ENCODE data around the gene RNF5.

DNA sequence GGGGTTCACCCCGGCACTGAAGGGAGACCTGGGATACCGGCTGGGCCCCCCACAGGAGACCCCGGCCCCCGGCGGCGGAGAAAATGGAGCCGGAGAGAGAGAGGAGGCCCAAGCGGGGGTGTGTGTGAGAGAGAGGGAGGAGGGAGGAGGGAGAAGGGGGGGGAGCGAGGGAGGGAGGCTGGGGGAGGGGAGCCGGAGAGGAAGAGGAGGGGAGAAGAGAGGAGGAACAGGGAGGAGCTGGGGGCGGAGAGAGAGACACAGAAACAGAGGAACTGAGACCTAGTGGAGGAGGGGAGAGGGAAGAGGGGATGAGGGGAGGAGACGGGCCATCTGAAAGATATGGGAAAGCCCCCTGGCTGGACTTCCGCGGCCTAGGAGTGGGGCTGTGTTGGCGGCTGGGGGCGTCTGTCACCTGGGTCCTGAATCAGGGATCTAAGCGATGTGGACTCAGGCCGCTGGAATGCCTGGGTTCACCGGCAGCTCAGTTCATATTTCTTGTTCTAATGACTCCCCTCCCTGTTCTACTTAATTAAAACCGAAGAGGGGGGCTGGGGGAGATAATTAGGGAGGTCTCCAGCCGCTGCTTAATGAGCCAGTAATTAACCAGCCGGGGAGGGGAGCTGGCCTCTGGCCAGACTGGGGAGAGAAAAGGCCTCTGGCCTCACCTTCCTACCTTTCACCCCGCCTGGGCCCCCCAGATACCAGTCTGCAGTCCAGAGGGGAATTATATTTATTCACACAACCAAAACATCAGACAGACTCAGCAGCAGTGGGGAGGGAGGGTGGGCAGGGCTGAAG is 12.0 kb downstream of the RNF5 start, which contains the start of gene PBX2:
- TF ChIP-seq, protein P1, sequence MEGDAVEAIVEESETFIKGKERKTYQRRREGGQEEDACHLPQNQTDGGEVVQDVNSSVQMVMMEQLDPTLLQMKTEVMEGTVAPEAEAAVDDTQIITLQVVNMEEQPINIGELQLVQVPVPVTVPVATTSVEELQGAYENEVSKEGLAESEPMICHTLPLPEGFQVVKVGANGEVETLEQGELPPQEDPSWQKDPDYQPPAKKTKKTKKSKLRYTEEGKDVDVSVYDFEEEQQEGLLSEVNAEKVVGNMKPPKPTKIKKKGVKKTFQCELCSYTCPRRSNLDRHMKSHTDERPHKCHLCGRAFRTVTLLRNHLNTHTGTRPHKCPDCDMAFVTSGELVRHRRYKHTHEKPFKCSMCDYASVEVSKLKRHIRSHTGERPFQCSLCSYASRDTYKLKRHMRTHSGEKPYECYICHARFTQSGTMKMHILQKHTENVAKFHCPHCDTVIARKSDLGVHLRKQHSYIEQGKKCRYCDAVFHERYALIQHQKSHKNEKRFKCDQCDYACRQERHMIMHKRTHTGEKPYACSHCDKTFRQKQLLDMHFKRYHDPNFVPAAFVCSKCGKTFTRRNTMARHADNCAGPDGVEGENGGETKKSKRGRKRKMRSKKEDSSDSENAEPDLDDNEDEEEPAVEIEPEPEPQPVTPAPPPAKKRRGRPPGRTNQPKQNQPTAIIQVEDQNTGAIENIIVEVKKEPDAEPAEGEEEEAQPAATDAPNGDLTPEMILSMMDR (IDR thresholded peaks at IDR 0.05 in 4 of 5, conservative IDR thresholded peaks at IDR 0.05 in 1 of 5): no peak
- TF ChIP-seq POLR2A (IDR thresholded peaks at IDR 0.05): peak; percentile 72 to 90

Measured in gastrocnemius medialis (tissue), 4 donors.